Activated CD4-positive, CD25-positive, alpha-beta regulatory T cell treated with anti-CD3 and anti-CD28 coated beads, Interleukin-2, amount 50 U/mL, for 24 hours (primary cell): Measurements from ENCODE around the gene GYS1.

Experiments
- ATAC-seq, 2 donors: fragments of 150-1000 bp; cut with Tn5 transposase; one replicate each; pipeline ENCODE4 v1.10.0; 2021; ENCODE audit warnings: mild to moderate bottlenecking in 1 of 2, moderate library complexity in 1 of 2

Gene GYS1

GRCh38 chr19:48963371-48964204 lies 29.5 kb downstream of the GYS1 start:
- peak; percentile 25 to 27 for ATAC-seq

- no peak for ATAC-seq
Measured at GRCh38 chr19:48962849-48963165, 30.3 kb downstream of the GYS1 start.

- ATAC-seq = peak in 1 of 2 donors; percentile 27
Measured at GRCh38 chr19:48962029-48962848, 30.9 kb downstream of the GYS1 start.

GRCh38 chr19:48961673-48962028 lies 31.5 kb downstream of the GYS1 start:
- ATAC-seq = no peak

GRCh38 chr19:48961051-48961649 lies 32.0 kb downstream of the GYS1 start:
- no peak for ATAC-seq

GRCh38 chr19:48959341-48960239 lies 33.5 kb downstream of the GYS1 start:
- no peak for ATAC-seq

- no peak for ATAC-seq
Measured at GRCh38 chr19:48958006-48958405, 35.1 kb downstream of the GYS1 start.

- no peak for ATAC-seq
Measured at GRCh38 chr19:48955308-48955958, 37.7 kb downstream of the GYS1 start.

GRCh38 chr19:48954595-48955307 lies 38.4 kb downstream of the GYS1 start, which contains the start of gene BAX:
TSS of gene BAX (plus strand) at chr19:48954875. CDS start at chr19:48954929, 54 bp downstream.
- peak; percentile 92 for ATAC-seq

- no peak for ATAC-seq
Measured at GRCh38 chr19:48953990-48954594, 39.0 kb downstream of the GYS1 start.

GRCh38 chr19:48953141-48953540 lies 40.0 kb downstream of the GYS1 start:
- no peak for ATAC-seq

GRCh38 chr19:48950830-48951519 lies 42.1 kb downstream of the GYS1 start:
- no peak for ATAC-seq

- ATAC-seq = no peak
Measured at GRCh38 chr19:48950159-48950558, 43.0 kb downstream of the GYS1 start.

GRCh38 chr19:48947258-48947542 lies 45.9 kb downstream of the GYS1 start:
- ATAC-seq = no peak

GRCh38 chr19:48946463-48947257 lies 46.4 kb downstream of the GYS1 start:
- ATAC-seq = no peak

GRCh38 chr19:48945817-48946216 lies 47.3 kb downstream of the GYS1 start:
- ATAC-seq = no peak

- no peak for ATAC-seq
Measured at GRCh38 chr19:48945415-48945814, 47.7 kb downstream of the GYS1 start.

GRCh38 chr19:48943081-48943480 lies 50.0 kb downstream of the GYS1 start:
- no peak for ATAC-seq

GRCh38 chr19:48940902-48941301 lies 52.2 kb downstream of the GYS1 start:
- no peak for ATAC-seq

- no peak for ATAC-seq
Measured at GRCh38 chr19:48938256-48938655, 54.9 kb downstream of the GYS1 start.
